Loucy (cell line): ENCODE results near the gene ART1.

Experiments
- EZH2phosphoT487 ChIP-seq: fragments of 200-600 bp; IDR thresholded peaks from 2 replicates; pipeline ENCODE4 v1.6.1; 2018; ENCODE audit warnings: antibody characterized with exemption, mild to moderate bottlenecking, moderate library complexity, borderline replicate concordance
- TF ChIP-seq, protein P1 (sequence below): fragments of 200-600 bp; sonication (generic); conservative IDR thresholded peaks from 2 replicates; pipeline ENCODE4 v1.5.1; 2014; ENCODE audit warnings: mild to moderate bottlenecking, antibody characterized with exemption, low read length

DNA sequence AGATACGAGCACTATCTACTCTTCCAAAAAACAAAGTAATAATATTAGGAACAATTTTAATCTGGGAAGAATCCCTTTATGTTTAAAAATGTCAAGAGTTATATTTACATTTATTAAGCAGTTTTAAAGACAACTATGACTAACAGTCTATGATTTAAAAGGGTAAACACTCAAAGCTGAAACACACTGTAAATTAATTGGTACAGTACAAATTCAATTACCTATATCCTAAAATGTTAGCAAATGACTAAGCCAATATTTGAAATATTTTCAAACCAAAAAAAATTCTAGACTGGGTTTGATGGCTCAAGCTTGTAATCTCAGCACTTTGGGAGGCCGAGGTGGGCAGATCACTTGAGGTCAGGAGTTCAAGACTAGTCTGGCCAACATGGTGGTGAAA lies 62.2 kb downstream of the ART1 start:
- TF ChIP-seq, protein P1, sequence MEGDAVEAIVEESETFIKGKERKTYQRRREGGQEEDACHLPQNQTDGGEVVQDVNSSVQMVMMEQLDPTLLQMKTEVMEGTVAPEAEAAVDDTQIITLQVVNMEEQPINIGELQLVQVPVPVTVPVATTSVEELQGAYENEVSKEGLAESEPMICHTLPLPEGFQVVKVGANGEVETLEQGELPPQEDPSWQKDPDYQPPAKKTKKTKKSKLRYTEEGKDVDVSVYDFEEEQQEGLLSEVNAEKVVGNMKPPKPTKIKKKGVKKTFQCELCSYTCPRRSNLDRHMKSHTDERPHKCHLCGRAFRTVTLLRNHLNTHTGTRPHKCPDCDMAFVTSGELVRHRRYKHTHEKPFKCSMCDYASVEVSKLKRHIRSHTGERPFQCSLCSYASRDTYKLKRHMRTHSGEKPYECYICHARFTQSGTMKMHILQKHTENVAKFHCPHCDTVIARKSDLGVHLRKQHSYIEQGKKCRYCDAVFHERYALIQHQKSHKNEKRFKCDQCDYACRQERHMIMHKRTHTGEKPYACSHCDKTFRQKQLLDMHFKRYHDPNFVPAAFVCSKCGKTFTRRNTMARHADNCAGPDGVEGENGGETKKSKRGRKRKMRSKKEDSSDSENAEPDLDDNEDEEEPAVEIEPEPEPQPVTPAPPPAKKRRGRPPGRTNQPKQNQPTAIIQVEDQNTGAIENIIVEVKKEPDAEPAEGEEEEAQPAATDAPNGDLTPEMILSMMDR, result no peak
- TF ChIP-seq EZH2phosphoT487, result no peak
